Skeletal muscle tissue (tissue), 4 donors: Measurements from ENCODE around the gene NSRP1. TPM values are rescaled to one million over a fixed set of nuclear protein-coding genes. Genes with fewer than 3 reads are reported as not detected.
"Not testable (repeated sequence)": the region's sequence is repeated elsewhere in the genome, so short reads cannot be mapped to it uniquely, and the experiment has no call there.

Experiments used
- H3K27ac ChIP-seq: one replicate; pipeline ENCODE4 v1.7.0; 2013; ENCODE audit warnings: mild to moderate bottlenecking, low read depth, low read length, inconsistent platforms
- H3K27me3 ChIP-seq, 3 donors: one replicate each; pipeline ENCODE4 v1.7.0; 2013; ENCODE audit warnings: low read length in 3 of 3; ENCODE audit not compliant: control insufficient read depth in 3 of 3, insufficient read depth in 3 of 3
- H3K36me3 ChIP-seq, 3 donors: one replicate each; pipeline ENCODE4 v1.7.0; 2013; ENCODE audit warnings: low read length in 3 of 3; ENCODE audit not compliant: control insufficient read depth in 3 of 3, insufficient read depth in 3 of 3
- H3K4me1 ChIP-seq, 3 donors: one replicate each; pipeline ENCODE4 v1.7.0; 2013; ENCODE audit warnings: low read length in 3 of 3, mild to moderate bottlenecking in 3 of 3; ENCODE audit not compliant: control insufficient read depth in 3 of 3, insufficient read depth in 3 of 3
- H3K4me3 ChIP-seq, 3 donors: one replicate each; pipeline ENCODE4 v1.7.0; 2013; ENCODE audit warnings: low read length in 3 of 3
- H3K9ac ChIP-seq, 3 donors: one replicate each; pipeline ENCODE4 v1.7.0; 2013; ENCODE audit warnings: low read length in 3 of 3, mild to moderate bottlenecking in 3 of 3, moderate library complexity in 2 of 3, low read depth in 1 of 3
- H3K9me3 ChIP-seq, 3 donors: one replicate each; pipeline ENCODE4 v1.7.0; 2013; ENCODE audit warnings: low read length in 3 of 3; ENCODE audit not compliant: control insufficient read depth in 3 of 3
- total RNA-seq: library from RNA; depleted of rRNA; stranded (reverse); fragments of >200 nt; gene quantifications from one replicate; pipeline ENCODE4 v1.2.3, GENCODE V29; 2014
- donor health status: Osteomylitis.

Gene NSRP1
- total RNA-seq, 1 donor from 2014 or later, result 7.8 TPM

DNA sequence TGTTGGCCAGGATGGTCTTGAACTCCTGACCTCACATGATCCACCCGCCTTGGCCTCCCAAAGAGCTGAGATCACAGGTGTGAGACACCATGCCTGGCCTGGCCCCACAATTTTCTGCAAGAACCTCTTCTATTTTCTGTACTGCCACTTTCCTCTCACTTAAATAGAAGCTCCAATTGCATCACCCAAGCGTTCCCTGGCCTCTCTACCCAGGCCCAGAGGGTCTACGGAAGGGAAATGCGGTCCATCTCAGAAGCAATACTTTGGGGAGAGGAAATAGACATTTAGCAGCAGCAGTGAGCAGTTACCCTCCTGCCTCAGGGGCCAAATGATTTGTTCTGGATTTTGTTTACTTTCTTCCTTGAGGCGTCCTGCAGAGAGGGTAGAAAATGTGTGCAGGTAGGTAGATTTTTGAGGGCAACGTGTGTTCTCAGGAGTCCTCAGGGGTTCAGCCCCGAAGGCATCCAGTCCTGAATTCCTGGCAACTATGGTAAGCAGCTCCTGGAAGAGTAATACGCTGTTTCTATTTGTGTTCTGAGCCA, 107.9 kb downstream of the NSRP1 start:
- Histone ChIP-seq H3K4me3 (no peak overlapping the region), H3K36me3 (no peaks in the 10 kb centered on the region), H3K27ac (no peak overlapping the region), H3K4me1 (no peaks in the 10 kb centered on the region), H3K9ac (no peak overlapping the region), H3K27me3 (peaks cover 15 to 16% (median 15%) of the 10 kb centered on the region in 3 donors), H3K9me3 (no peaks in the 10 kb centered on the region)

DNA sequence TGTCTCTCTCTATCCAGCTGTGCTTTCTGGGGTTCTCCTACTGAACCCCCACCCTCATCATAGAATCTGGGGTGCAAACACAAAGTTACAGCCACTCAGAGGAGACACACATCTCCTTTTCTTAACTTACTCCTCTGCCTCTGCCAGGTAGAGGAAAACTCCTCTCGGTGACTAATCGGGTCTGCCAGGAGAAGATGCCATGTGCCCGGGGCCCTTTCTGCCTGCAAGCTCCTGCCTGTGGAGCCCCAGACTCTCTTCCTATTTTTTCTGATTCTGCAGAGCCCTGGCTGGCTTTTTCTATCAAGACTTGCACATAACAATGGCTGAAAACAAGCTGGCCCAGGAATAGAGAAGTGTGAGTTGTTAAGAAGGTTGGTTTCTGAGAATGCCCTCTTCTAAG, 108.5 kb downstream of the NSRP1 start:
- peaks cover 15 to 18% (median 16%) of the 10 kb centered on the region in 3 donors for H3K27me3 ChIP-seq
- H3K4me3 ChIP-seq, result no peak overlapping the region
- H3K36me3 ChIP-seq, result no peaks in the 10 kb centered on the region
- H3K9me3 ChIP-seq, result no peaks in the 10 kb centered on the region
- no peak overlapping the region for H3K27ac ChIP-seq
- no peak overlapping the region for H3K9ac ChIP-seq
- H3K4me1 ChIP-seq, result no peaks in the 10 kb centered on the region

GRCh38 chr17:30225919-30226553, 109.4 kb downstream of the NSRP1 start:
- Histone ChIP-seq H3K27ac (no peak overlapping the region), H3K4me1 (no peaks in the 10 kb centered on the region), H3K9ac (no peak overlapping the region), H3K9me3 (no peaks in the 10 kb centered on the region), H3K27me3 (peaks cover 15 to 22% (median 22%) of the 10 kb centered on the region in 3 donors), H3K4me3 (no peak overlapping the region), H3K36me3 (no peaks in the 10 kb centered on the region)

DNA sequence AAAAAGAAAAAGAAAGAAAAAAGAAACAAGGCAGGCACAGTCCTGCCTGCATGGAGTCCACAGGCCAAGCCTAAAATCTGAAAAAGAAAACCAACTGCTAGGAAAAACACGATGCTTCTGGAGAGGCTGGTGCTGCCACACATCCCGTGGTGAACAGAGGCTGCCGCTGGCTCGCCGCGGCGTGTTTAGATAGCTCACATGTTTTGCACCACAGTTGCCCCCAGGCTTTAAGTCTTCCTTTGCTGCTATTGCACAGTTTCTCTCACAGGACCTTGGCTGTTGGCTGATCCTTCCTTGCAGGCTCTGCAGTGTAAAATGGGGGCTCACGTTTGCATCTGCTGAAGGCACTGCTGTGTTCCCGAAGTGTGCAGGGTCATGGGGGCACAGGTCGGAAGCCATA, 110.3 kb downstream of the NSRP1 start:
- H3K9me3 ChIP-seq, result no peaks in the 10 kb centered on the region
- no peak overlapping the region for H3K9ac ChIP-seq
- H3K4me3 ChIP-seq, result no peak overlapping the region
- H3K27me3 ChIP-seq, result peaks cover 17 to 19% (median 19%) of the 10 kb centered on the region in 3 donors
- H3K36me3 ChIP-seq, result no peaks in the 10 kb centered on the region
- H3K27ac ChIP-seq, result no peak overlapping the region
- H3K4me1 ChIP-seq, result no peaks in the 10 kb centered on the region

GRCh38 chr17:30228011-30228410, 111.4 kb downstream of the NSRP1 start:
- Histone ChIP-seq H3K4me3 (no peak overlapping the region), H3K9me3 (no peaks in the 10 kb centered on the region), H3K9ac (no peak overlapping the region), H3K27me3 (peaks cover 24 to 28% (median 25%) of the 10 kb centered on the region in 3 donors), H3K27ac (no peak overlapping the region), H3K4me1 (no peaks in the 10 kb centered on the region), H3K36me3 (no peaks in the 10 kb centered on the region)

- Histone ChIP-seq H3K27ac (no peak overlapping the region), H3K27me3 (peaks cover 27 to 35% (median 31%) of the 10 kb centered on the region in 3 donors), H3K4me3 (no peak overlapping the region), H3K9ac (no peak overlapping the region), H3K4me1 (no peaks in the 10 kb centered on the region), H3K9me3 (no peaks in the 10 kb centered on the region), H3K36me3 (no peaks in the 10 kb centered on the region)
Observed at GRCh38 chr17:30229012-30229411, 112.4 kb downstream of the NSRP1 start.

DNA sequence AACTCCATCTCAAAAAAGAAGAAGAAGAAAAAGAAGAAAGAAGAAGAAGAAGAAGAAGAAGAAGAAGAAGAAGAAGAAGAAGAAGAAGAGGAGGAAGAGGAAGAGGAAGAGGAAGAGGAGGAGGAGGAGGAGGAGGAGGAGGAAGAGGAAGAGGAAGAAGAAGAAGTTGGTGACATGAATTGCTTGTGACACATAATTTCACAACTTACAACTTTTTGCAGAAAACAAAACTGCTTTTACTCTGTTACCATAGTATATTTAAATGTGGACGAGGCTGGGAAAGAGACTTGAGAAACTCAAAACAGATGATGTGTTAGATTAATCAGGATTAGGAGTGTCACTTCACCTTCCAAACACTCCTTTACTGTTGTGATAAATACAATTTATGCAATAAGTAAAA, 113.4 kb downstream of the NSRP1 start:
- H3K36me3 ChIP-seq, H3K4me1 ChIP-seq, H3K9ac ChIP-seq, H3K9me3 ChIP-seq, H3K4me3 ChIP-seq, H3K27ac ChIP-seq: not testable (repeated sequence)
- peaks cover 30 to 45% (median 40%) of the 10 kb centered on the region in 3 donors for H3K27me3 ChIP-seq

DNA sequence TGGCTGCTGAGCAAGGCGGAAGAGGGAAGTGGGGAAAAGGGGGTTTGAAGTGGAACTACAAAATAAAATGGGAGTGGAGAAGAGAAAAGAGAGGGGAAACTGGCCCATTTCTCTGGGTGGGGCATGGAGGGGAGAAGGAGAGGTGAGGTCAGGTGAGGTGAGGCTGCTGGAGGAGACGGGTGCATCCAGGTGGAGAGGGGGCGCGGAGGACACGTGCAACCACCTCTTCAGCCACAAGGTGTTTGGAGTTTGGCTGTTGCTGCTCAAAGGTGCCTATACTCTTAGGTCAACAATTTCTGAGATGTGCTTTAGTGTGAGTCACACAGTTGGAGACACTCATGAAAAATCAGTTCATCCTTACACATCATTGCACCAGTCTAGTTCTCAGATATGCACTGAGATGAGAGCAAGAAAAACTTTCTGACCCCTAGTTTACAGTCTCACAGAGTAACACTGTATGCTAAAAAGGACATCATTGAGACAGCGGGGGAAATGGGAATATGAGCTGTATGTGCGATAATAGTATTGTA, 114.0 kb downstream of the NSRP1 start:
- no peak overlapping the region for H3K9ac ChIP-seq
- H3K4me1 ChIP-seq, result peaks cover 4 to 6% (median 6%) of the 10 kb centered on the region in 3 donors
- H3K27ac ChIP-seq, result no peak overlapping the region
- H3K36me3 ChIP-seq, result no peaks in the 10 kb centered on the region
- H3K4me3 ChIP-seq, result no peak overlapping the region
- peaks cover 35 to 51% (median 45%) of the 10 kb centered on the region in 3 donors for H3K27me3 ChIP-seq
- no peaks in the 10 kb centered on the region for H3K9me3 ChIP-seq

- H3K9ac ChIP-seq, result no peak overlapping the region
- peaks cover 39 to 56% (median 47%) of the 10 kb centered on the region in 3 donors for H3K27me3 ChIP-seq
- H3K4me3 ChIP-seq, result no peak overlapping the region
- no peaks in the 10 kb centered on the region for H3K9me3 ChIP-seq
- H3K4me1 ChIP-seq, result peaks cover 12 to 14% (median 12%) of the 10 kb centered on the region in 3 donors
- no peak overlapping the region for H3K27ac ChIP-seq
- no peaks in the 10 kb centered on the region for H3K36me3 ChIP-seq
Observed at GRCh38 chr17:30232015-30232823, 115.6 kb downstream of the NSRP1 start.
